Mesenchymal stem cell (in vitro differentiated cells and primary cell): ENCODE data around the gene DLX4.
A peak's percentile ranks its signal among the peaks of the same experiment; 100 is the strongest.

Source experiments
- DNase-seq: peaks from one replicate; pipeline ENCODE4 v3.0.0-alpha.2; 2013
- H2AFZ ChIP-seq: one replicate; pipeline ENCODE4 v1.6.1; 2013; ENCODE audit warnings: low read depth, mild to moderate bottlenecking, control low read depth, inconsistent platforms, low read length, moderate library complexity
- H2AK5ac ChIP-seq: 2 replicates; pipeline ENCODE4 v1.6.1; 2013; ENCODE audit warnings: low read length, moderate library complexity, mild to moderate bottlenecking, inconsistent platforms; ENCODE audit not compliant: severe bottlenecking
- H2BK120ac ChIP-seq: one replicate; pipeline ENCODE4 v1.6.1; 2013; ENCODE audit warnings: low read depth, mild to moderate bottlenecking, inconsistent platforms, low read length, moderate library complexity
- H2BK12ac ChIP-seq, 2 experiments: one replicate each; pipeline ENCODE4 v1.6.1; 2013; ENCODE audit warnings: inconsistent platforms in 2 of 2, low read length in 2 of 2, mild to moderate bottlenecking in 2 of 2, moderate library complexity in 2 of 2, control low read depth in 1 of 2
- H2BK15ac ChIP-seq: one replicate; pipeline ENCODE4 v1.6.1; 2013; ENCODE audit warnings: mild to moderate bottlenecking, low read depth, inconsistent platforms; ENCODE audit not compliant: poor library complexity, severe bottlenecking
- H2BK5ac ChIP-seq: 2 replicates; pipeline ENCODE4 v1.6.1; 2013; ENCODE audit warnings: low read depth, mild to moderate bottlenecking, low read length, control low read depth, inconsistent platforms; ENCODE audit not compliant: poor library complexity, severe bottlenecking
- H3K14ac ChIP-seq, 2 experiments: one replicate each; pipeline ENCODE4 v1.6.1; 2013; ENCODE audit warnings: inconsistent platforms in 2 of 2, low read length in 2 of 2, control low read depth in 1 of 2, mild to moderate bottlenecking in 1 of 2, moderate library complexity in 1 of 2
- H3K18ac ChIP-seq, 2 experiments: one replicate each; pipeline ENCODE4 v1.6.1; 2013; ENCODE audit warnings: inconsistent platforms in 2 of 2, low read length in 2 of 2, control low read depth in 1 of 2, low read depth in 1 of 2, mild to moderate bottlenecking in 1 of 2
- H3K23ac ChIP-seq, 2 experiments: one replicate each; pipeline ENCODE4 v1.6.1; 2013; ENCODE audit warnings: inconsistent platforms in 2 of 2, low read length in 2 of 2, mild to moderate bottlenecking in 2 of 2, moderate library complexity in 2 of 2, control low read depth in 1 of 2
- H3K27ac ChIP-seq: 2 replicates; pipeline ENCODE4 v1.5.1; 2013; ENCODE audit warnings: mild to moderate bottlenecking, moderate library complexity, low read length, control low read depth, inconsistent platforms; ENCODE audit not compliant: poor library complexity, severe bottlenecking
- H3K27me3 ChIP-seq, 2 experiments: 2 replicates each; pipeline versions ENCODE4 v1.6.1 to v1.7.0; 2013; ENCODE audit warnings: low read length in 2 of 2, mild to moderate bottlenecking in 2 of 2, moderate library complexity in 2 of 2, control low read depth in 1 of 2, inconsistent platforms in 1 of 2; ENCODE audit not compliant: control insufficient read depth in 1 of 2, insufficient read depth in 1 of 2
- H3K36me3 ChIP-seq, 2 experiments: 2 replicates each; pipeline versions ENCODE4 v1.6.1 to v1.7.0; 2013; ENCODE audit warnings: low read length in 2 of 2, control low read depth in 1 of 2, inconsistent platforms in 1 of 2, low read depth in 1 of 2, mild to moderate bottlenecking in 1 of 2; ENCODE audit not compliant: insufficient read depth in 2 of 2, control insufficient read depth in 1 of 2
- H3K4ac ChIP-seq, 2 experiments: one replicate each; pipeline ENCODE4 v1.6.1; 2013; ENCODE audit warnings: inconsistent platforms in 2 of 2, low read length in 2 of 2, mild to moderate bottlenecking in 2 of 2, moderate library complexity in 2 of 2, control low read depth in 1 of 2, low read depth in 1 of 2
- H3K4me1 ChIP-seq: 2 replicates; pipeline ENCODE4 v1.6.1; 2013; ENCODE audit warnings: low read depth, low read length, control low read depth; ENCODE audit not compliant: control insufficient read depth, insufficient read depth
- H3K4me2 ChIP-seq: 2 replicates; pipeline ENCODE4 v1.6.1; 2013; ENCODE audit warnings: low read length, mild to moderate bottlenecking, inconsistent platforms; ENCODE audit not compliant: poor library complexity, severe bottlenecking
- H3K4me3 ChIP-seq, 2 experiments: 2 replicates each; pipeline versions ENCODE4 v1.5.1 to v1.7.0; 2013; ENCODE audit warnings: low read length in 2 of 2, mild to moderate bottlenecking in 2 of 2, control low read depth in 1 of 2, low read depth in 1 of 2; ENCODE audit not compliant: insufficient read depth in 1 of 2
- H3K79me1 ChIP-seq: replicated peaks from 2 replicates; pipeline ENCODE4 v1.6.1; 2013; ENCODE audit warnings: mild to moderate bottlenecking, control low read depth, low read length, inconsistent platforms; ENCODE audit not compliant: poor library complexity, severe bottlenecking
- H3K9ac ChIP-seq: 2 replicates; pipeline ENCODE4 v1.7.0; 2013; ENCODE audit warnings: mild to moderate bottlenecking, low read length, moderate library complexity
- H3K9me3 ChIP-seq: 2 replicates; pipeline ENCODE4 v1.7.0; 2013; ENCODE audit warnings: mild to moderate bottlenecking, low read length; ENCODE audit not compliant: control insufficient read depth
- H4K8ac ChIP-seq: one replicate; pipeline ENCODE4 v1.6.1; 2013; ENCODE audit warnings: inconsistent platforms, mild to moderate bottlenecking, low read length, moderate library complexity
- H4K91ac ChIP-seq: one replicate; pipeline ENCODE4 v1.6.1; 2013; ENCODE audit warnings: mild to moderate bottlenecking, low read length, inconsistent platforms
- WGBS: methylation state at CpG from one replicate; pipeline ENCODE4 v1.1.7; 2013; ENCODE audit warnings: mixed read lengths; 5-methylcytosine and 5-hydroxymethylcytosine counted together

Gene DLX4

DNA sequence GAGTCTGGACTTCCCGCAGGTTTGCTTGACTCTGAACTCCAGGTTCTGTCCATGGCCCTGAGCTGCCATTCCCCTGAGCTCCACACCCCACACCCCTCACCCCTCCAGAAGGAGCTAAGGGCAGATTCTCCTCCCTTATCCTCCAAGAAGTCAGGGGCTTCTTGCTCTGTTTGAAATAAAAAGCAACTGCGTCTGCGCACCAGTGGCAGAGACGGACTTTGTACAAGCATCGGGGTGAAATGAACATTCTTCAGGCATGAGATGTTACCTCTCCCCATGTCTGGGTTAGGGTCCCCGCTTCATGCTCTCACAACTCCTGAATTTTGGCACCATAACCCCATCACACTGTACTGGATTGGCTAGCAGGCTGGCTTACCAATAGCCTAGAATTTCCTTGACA, 36.1 kb upstream of the DLX4 start:
- H3K4me2 ChIP-seq: no peak overlapping the region
- H2AK5ac ChIP-seq: no peak overlapping the region
- H3K79me1 ChIP-seq: no peaks in the 10 kb centered on the region
- no peak overlapping the region for H3K18ac ChIP-seq
- no peaks in the 10 kb centered on the region for H3K9me3 ChIP-seq
- no peak overlapping the region for H2AFZ ChIP-seq
- H4K91ac ChIP-seq: no peak overlapping the region
- DNase-seq: no peak
- H3K23ac ChIP-seq: no peak overlapping the region
- no peak overlapping the region for H3K4me3 ChIP-seq
- no peak overlapping the region for H3K9ac ChIP-seq
- no peak overlapping the region for H2BK12ac ChIP-seq
- no peak overlapping the region for H4K8ac ChIP-seq
- H3K27ac ChIP-seq: no peak overlapping the region
- H3K27me3 ChIP-seq: peaks cover 28 to 34% of the 10 kb centered on the region in 2 experiments
- H2BK15ac ChIP-seq: no peak overlapping the region
- no peak overlapping the region for H3K4ac ChIP-seq
- no peaks in the 10 kb centered on the region for H3K36me3 ChIP-seq
- H2BK120ac ChIP-seq: no peak overlapping the region
- H3K4me1 ChIP-seq: peaks cover 14% of the 10 kb centered on the region
- 85% methylated on average over 6 of the region's 6 CpGs for WGBS
- no peak overlapping the region for H2BK5ac ChIP-seq
- H3K14ac ChIP-seq: no peak overlapping the region

DNA sequence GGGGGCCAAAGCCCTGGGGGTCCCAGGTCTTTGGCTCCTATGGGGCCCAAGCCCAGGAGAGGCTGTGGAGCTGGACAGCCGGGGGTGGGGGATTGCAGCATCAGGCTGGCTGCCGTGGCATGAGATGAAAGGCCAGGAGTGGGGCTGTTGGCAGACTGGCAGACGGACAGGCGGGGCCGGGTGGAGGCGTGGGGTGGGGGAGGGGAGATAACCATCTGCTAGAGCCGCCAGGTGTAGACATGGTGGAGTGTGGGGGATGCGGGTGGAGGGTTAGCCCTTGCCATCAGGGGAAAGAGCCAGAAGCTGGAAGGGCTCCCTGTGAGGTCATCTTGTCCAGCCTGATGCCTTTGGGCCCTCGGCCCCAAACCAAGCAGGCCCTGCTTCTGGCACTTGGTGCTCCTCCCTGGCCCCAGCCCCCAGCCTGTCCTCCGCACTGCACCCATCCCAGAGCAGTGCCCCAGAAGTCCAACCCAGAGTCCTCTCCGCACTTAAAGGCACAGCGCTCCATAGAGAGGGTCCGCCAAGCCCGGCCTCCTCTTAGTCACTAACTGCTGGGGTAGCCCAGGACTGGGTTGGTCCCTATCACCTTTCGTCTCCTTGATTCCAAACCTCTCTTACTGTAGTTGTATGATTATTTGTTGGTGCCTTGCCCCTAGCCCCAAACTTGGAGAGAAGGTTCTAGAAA, 33.3 kb upstream of the DLX4 start:
- Histone ChIP-seq H3K27ac (no peak overlapping the region), H2BK12ac (no peak overlapping the region), H3K4me2 (no peak overlapping the region), H2BK5ac (no peak overlapping the region), H3K79me1 (no peaks in the 10 kb centered on the region), H3K27me3 (peaks cover 44 to 51% of the 10 kb centered on the region in 2 experiments), H3K23ac (no peak overlapping the region), H4K91ac (no peak overlapping the region), H2AK5ac (no peak overlapping the region), H4K8ac (no peak overlapping the region), H3K9me3 (no peaks in the 10 kb centered on the region), H2BK15ac (no peak overlapping the region), H3K4me1 (peaks cover 3% of the 10 kb centered on the region), H2BK120ac (no peak overlapping the region), H2AFZ (peak overlapping the region; percentile 39), H3K4me3 (peak overlapping the region in 1 of 2 experiments; percentile 27), H3K18ac (no peak overlapping the region), H3K4ac (no peak overlapping the region), H3K36me3 (no peaks in the 10 kb centered on the region), H3K9ac (no peak overlapping the region), H3K14ac (no peak overlapping the region)
- 73% methylated on average over 9 of the region's 15 CpGs for WGBS
- DNase-seq: no peak

DNA sequence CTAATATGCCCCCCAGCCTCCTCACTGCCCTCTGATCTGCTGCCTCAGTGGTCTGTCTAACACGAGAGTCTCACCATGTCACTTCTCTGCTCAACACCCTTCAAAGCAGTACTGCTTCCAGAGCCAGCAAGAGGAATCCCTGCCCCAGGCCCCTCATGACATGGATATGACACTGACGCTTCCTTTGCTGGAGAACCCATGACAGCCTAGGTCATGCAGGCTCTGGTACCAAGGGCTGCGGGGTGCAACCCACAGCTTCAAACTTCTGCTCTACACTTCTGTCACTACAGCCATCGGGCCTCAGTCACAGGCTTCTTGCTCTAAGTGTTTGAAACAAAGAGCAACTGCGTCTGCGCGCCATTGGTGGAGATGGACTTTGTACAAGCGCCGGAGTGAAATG, 32.6 kb upstream of the DLX4 start:
- no peak for DNase-seq
- Histone ChIP-seq H3K79me1 (no peaks in the 10 kb centered on the region), H3K27me3 (peaks cover 50 to 57% of the 10 kb centered on the region in 2 experiments), H2BK15ac (no peak overlapping the region), H2BK5ac (no peak overlapping the region), H4K91ac (no peak overlapping the region), H3K9me3 (no peaks in the 10 kb centered on the region), H3K18ac (no peak overlapping the region), H3K27ac (no peak overlapping the region), H4K8ac (no peak overlapping the region), H3K4ac (no peak overlapping the region), H3K14ac (no peak overlapping the region), H2BK120ac (no peak overlapping the region), H3K4me3 (no peak overlapping the region), H2AK5ac (no peak overlapping the region), H3K4me1 (peaks cover 3% of the 10 kb centered on the region), H3K9ac (no peak overlapping the region), H3K23ac (no peak overlapping the region), H2AFZ (no peak overlapping the region), H3K36me3 (no peaks in the 10 kb centered on the region), H3K4me2 (no peak overlapping the region), H2BK12ac (no peak overlapping the region)
- WGBS: 92% methylated on average over 9 of the region's 9 CpGs

DNA sequence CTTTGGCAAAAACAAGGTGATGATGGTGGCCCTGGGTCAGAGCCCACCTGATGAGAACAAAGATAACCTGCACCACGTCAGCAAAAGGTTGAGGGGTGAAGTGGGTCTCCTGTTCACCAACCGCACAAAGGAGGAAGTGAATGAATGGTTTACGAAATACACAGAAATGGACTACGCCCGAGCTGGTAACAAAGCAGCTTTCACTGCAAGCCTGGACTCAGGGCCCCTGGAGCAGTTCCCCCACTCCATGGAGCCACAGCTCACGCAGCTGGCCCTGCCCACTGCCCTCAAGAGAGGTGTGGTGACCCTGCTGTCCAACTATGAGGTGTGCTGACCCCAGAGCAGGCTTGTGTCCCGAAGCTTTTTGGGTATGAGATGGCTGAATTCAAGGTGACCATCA, 29.7 kb upstream of the DLX4 start:
- Histone ChIP-seq H3K4ac (no peak overlapping the region), H2AFZ (no peak overlapping the region), H2BK12ac (no peak overlapping the region), H2BK120ac (no peak overlapping the region), H2BK15ac (no peak overlapping the region), H3K4me2 (no peak overlapping the region), H4K8ac (no peak overlapping the region), H3K23ac (no peak overlapping the region), H3K79me1 (no peaks in the 10 kb centered on the region), H3K4me3 (no peak overlapping the region), H4K91ac (no peak overlapping the region), H3K14ac (no peak overlapping the region), H2AK5ac (no peak overlapping the region), H3K9ac (no peak overlapping the region), H3K18ac (no peak overlapping the region), H3K36me3 (no peaks in the 10 kb centered on the region), H2BK5ac (no peak overlapping the region), H3K27me3 (peaks cover 71 to 74% of the 10 kb centered on the region in 2 experiments), H3K9me3 (no peaks in the 10 kb centered on the region), H3K27ac (no peak overlapping the region), H3K4me1 (peaks cover 5% of the 10 kb centered on the region)
- DNase-seq: no peak
- WGBS: 79% methylated on average over 7 of the region's 7 CpGs
